ENCODE results near the gene APOB. TPM values are rescaled to one million over a fixed set of nuclear protein-coding genes. Genes with fewer than 3 reads are reported as not detected.
A peak's percentile ranks its signal among the peaks of the same experiment; 100 is the strongest.

Gene APOB
- total and polyA plus RNA-seq, 2 of the 13 experiments (the other 11 are each of a cell fraction or from before 2014, with no cell fraction given): 1,569 to 2,515 TPM

- TF ChIP-seq POLR2AphosphoS2 (IDR thresholded peaks at IDR 0.05; ENCODE audit: low read depth, low read length) (peak; percentile 84; the same call in 1 of the 2 replicates), ZC3H13 (CRISPR knock-in tag; IDR thresholded peaks at IDR 0.05) (peak; percentile 57), PAF1 (CRISPR knock-in tag; IDR thresholded peaks at IDR 0.05) (peak; percentile 93), POLR2AphosphoS5 (IDR thresholded peaks at IDR 0.05; ENCODE audit: low read depth, low read length) (peak; percentile 56; the same call in 1 of the 2 replicates), TARDBP (CRISPR knock-in tag; IDR thresholded peaks at IDR 0.05) (peak; percentile 44; the same call in 1 of the 2 replicates)
Measured at GRCh38 chr2:21022792-21023367, 21.0 kb downstream of the APOB start (continued).

- BruUV-seq (replicated peaks): no TSS peak
- ChIA-PET POLR2A (interaction anchor here (0.8 to 8.4 kb wide), 6 partner anchors 7 to 35 kb away, joined by 3 to 81 read pairs (median 8); no protein-coding TSS in a partner anchor), CTCF (ENCODE audit: low intra/inter-chr PET ratio, low total read pairs) (no interaction called here)
- H3K4me1 ChIP-seq (ENCODE audit: insufficient read depth, low read length): peaks cover 87% of the 10 kb centered on the region
- H3K4me2 ChIP-seq (ENCODE audit: low read depth, low read length): 0 out of 2 replicates have a peak overlapping the region, but pooled peaks have one; percentile 5
- no peaks in the 10 kb centered on the region for H3K27me3 ChIP-seq (ENCODE audit: control insufficient read depth in 1 of 2, insufficient read depth in 2 of 2, low read length in 2 of 2)
- H4K20me1 ChIP-seq (ENCODE audit: insufficient read depth, low read length): peaks cover 95% of the 10 kb centered on the region
- 98% methylated on average over 1 of the region's 1 CpG for WGBS (ENCODE audit: low lambda C conversion rate)
- H3K9me3 ChIP-seq (ENCODE audit: low read length): no peaks in the 10 kb centered on the region
- peaks cover 70 to 95% of the 10 kb centered on the region in 2 experiments for H3K36me3 ChIP-seq (replicated peaks in 1 of 2; ENCODE audit: control insufficient read depth in 1 of 2, insufficient read depth in 2 of 2, low read length in 2 of 2)
- H3K79me2 ChIP-seq (ENCODE audit: insufficient read depth, low read length): peaks cover 18% of the 10 kb centered on the region
- in situ Hi-C loops (cut with HindIII; ENCODE audit: extremely low pct_ligation_motif_present, low pct_unique_long_range_greater_than_20kb): no loop called here
- ATAC-seq: no peak
- H3K9ac ChIP-seq (ENCODE audit: insufficient read depth, low read depth, low read length): no peak overlapping the region
- H3K4me3 ChIP-seq (replicated peaks in 1 of 3; ENCODE audit: insufficient read depth in 1 of 3, low read depth in 2 of 3, low read length in 3 of 3): no peak overlapping the region
- intact Hi-C loops (cut with micrococcal nuclease; ENCODE audit: unreplicated experiment): no loop called here
- H3K27ac ChIP-seq (ENCODE audit: extremely low read length, insufficient read depth, low read length): peak overlapping the region; percentile 38
- no peak for DNase-seq (ENCODE audit: low spot score)
- no peak for FAIRE-seq
- H2AFZ ChIP-seq (ENCODE audit: low read length): no peak overlapping the region
- no peak for TF ChIP-seq ZNF512B (CRISPR knock-in tag; IDR thresholded peaks at IDR 0.05; ENCODE audit: borderline replicate concordance)
- TF ChIP-seq WIZ (CRISPR knock-in tag; IDR thresholded peaks at IDR 0.05): no peak
- TF ChIP-seq MLX (CRISPR knock-in tag; IDR thresholded peaks at IDR 0.05): no peak
- TF ChIP-seq ZNF17 (CRISPR knock-in tag; IDR thresholded peaks at IDR 0.05): no peak
- TF ChIP-seq ZNF546 (CRISPR knock-in tag; conservative IDR thresholded peaks at IDR 0.05): no peak
- TF ChIP-seq SNAPC2 (CRISPR knock-in tag; IDR thresholded peaks at IDR 0.05): 0 out of 2 replicates have a peak, but pooled peaks have one; percentile 17
- 0 out of 2 replicates have a peak, but pooled peaks have one; percentile 24 for TF ChIP-seq KDM4B (CRISPR knock-in tag; IDR thresholded peaks at IDR 0.05)
- TF ChIP-seq PITX1 (CRISPR knock-in tag; IDR thresholded peaks at IDR 0.05): no peak
- no peak for TF ChIP-seq PTBP1 (IDR thresholded peaks at IDR 0.05; ENCODE audit: low read depth, low read length, poor library complexity, severe bottlenecking)
- 0 out of 2 replicates have a peak, but pooled peaks have one; percentile 60 for TF ChIP-seq AKAP8 (CRISPR knock-in tag; IDR thresholded peaks at IDR 0.05)
- 0 out of 2 replicates have a peak, but pooled peaks have one; percentile 38 for TF ChIP-seq ZNF136 (CRISPR knock-in tag; IDR thresholded peaks at IDR 0.05; ENCODE audit: low read depth)
- TF ChIP-seq ZBTB8A (CRISPR knock-in tag; IDR thresholded peaks at IDR 0.05; ENCODE audit: borderline replicate concordance, low read depth): no peak
- TF ChIP-seq SETDB1 (CRISPR knock-in tag; IDR thresholded peaks at IDR 0.05; ENCODE audit: borderline replicate concordance): 0 out of 2 replicates have a peak, but pooled peaks have one; percentile 27
- no peak for TF ChIP-seq ZNF441 (CRISPR knock-in tag; IDR thresholded peaks at IDR 0.05; ENCODE audit: borderline replicate concordance)
- TF ChIP-seq TOPORS (CRISPR knock-in tag; IDR thresholded peaks at IDR 0.05): no peak
- no peak for TF ChIP-seq ZBTB7A (CRISPR knock-in tag; IDR thresholded peaks at IDR 0.05)
- TF ChIP-seq NAIF1 (CRISPR knock-in tag; IDR thresholded peaks at IDR 0.05; ENCODE audit: borderline replicate concordance): 0 out of 2 replicates have a peak, but pooled peaks have one; percentile 37
Measured at GRCh38 chr2:21021430-21021829, 22.4 kb downstream of the APOB start.

All from HepG2 (cell line).